Uterus (tissue), 2 donors: Measurements from ENCODE around the gene PNLIPRP3.

Experiments
- CTCF ChIP-seq, 4 experiments: fragments of 200-600 bp in 2 of 4; fragments of 450-650 bp in 2 of 4; sonication (generic) in 2 of 4; IDR thresholded peaks; one replicate each; pipeline ENCODE4 v1.5.1; 2016 to 2019; ENCODE audit warnings: antibody characterized with exemption in 4 of 4, mild to moderate bottlenecking in 2 of 4, moderate library complexity in 1 of 4
- POLR2A ChIP-seq, 2 donors: fragments of 450-650 bp; IDR thresholded peaks; one replicate each; pipeline ENCODE4 v1.6.1; 2016; ENCODE audit warnings: antibody characterized with exemption in 2 of 2, mild to moderate bottlenecking in 1 of 2, moderate library complexity in 1 of 2

DNA sequence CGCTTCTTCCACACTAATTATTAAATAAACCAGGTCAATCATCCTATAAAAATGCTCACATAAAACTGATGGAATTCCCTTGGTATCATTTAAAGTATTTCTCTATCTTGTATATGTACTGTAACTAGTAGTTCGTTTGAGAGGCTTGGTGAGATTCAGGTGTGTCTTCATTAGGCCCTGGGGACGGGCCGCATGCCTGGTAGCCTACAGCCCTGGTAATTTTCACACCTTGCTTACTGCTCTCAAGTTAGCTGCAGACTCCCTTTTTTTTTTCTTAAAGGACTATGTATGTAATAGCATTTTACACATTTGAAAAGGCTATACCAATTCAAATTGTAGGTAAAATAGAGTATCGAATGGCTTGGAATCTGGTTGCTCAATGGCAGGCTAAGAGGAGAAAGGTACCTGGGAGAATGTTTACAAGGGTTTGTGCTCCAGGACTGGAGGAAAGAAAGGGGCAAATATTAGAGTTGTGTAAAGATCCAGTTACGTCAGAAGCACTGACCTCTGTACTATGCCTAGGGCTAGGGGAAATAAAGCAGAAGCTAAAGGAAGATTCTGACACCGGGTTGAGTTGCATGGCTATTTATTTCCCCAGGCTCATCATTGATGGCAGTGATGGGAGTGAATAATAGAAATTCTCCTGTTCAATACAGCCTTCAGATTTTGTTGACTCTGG, 59.3 kb downstream of the PNLIPRP3 start:
- no peak for TF ChIP-seq POLR2A (IDR thresholded peaks at IDR 0.05)
- no peak for TF ChIP-seq CTCF (IDR thresholded peaks at IDR 0.05)
